CD4-positive, alpha-beta memory T cell (primary cell): ENCODE data around the gene WBP2. TPM values are rescaled to one million over a fixed set of nuclear protein-coding genes. Genes with fewer than 3 reads are reported as not detected.
A peak's percentile ranks its signal among the peaks of the same experiment; 100 is the strongest.

Source experiments
- CTCF ChIA-PET: fragments of 350-600 bp; sonication (Branson Sonifier 250); formaldehyde crosslinking; loops from one replicate; lab custom pipeline; 2021; ENCODE audit warnings: inconsistent platforms; ENCODE audit not compliant: partially characterized antibody; lab: Charles Lee
- POLR2A ChIA-PET: fragments of 350-600 bp; sonication (Branson Sonifier 250); formaldehyde crosslinking; loops from one replicate; lab custom pipeline; 2021; ENCODE audit not compliant: partially characterized antibody; lab: Charles Lee
- DNase-seq, 5 donors: peaks; one replicate each; pipeline versions ENCODE4 v3.0.0 to v3.0.0-alpha.2; 2020 to 2022; ENCODE audit warnings: mixed read lengths in 1 of 5
- H3K27ac ChIP-seq: one replicate; pipeline ENCODE4 v1.7.0; 2013; ENCODE audit warnings: low read depth, low read length
- H3K27me3 ChIP-seq: 2 replicates; pipeline ENCODE4 v1.7.0; 2013; ENCODE audit warnings: mild to moderate bottlenecking, low read length, moderate library complexity; ENCODE audit not compliant: insufficient read depth
- H3K36me3 ChIP-seq: 2 replicates; pipeline ENCODE4 v1.7.0; 2013; ENCODE audit warnings: mild to moderate bottlenecking, low read length, moderate library complexity; ENCODE audit not compliant: insufficient read depth
- H3K4me1 ChIP-seq: 2 replicates; pipeline ENCODE4 v1.7.0; 2013; ENCODE audit warnings: mild to moderate bottlenecking, low read length, moderate library complexity; ENCODE audit not compliant: insufficient read depth
- H3K4me3 ChIP-seq, 2 donors: one replicate each; pipeline ENCODE4 v1.7.0; 2013; ENCODE audit warnings: low read length in 2 of 2, mild to moderate bottlenecking in 1 of 2
- H3K9me3 ChIP-seq, 2 donors: one replicate each; pipeline ENCODE4 v1.7.0; 2013; ENCODE audit warnings: low read length in 2 of 2, control low read depth in 1 of 2; ENCODE audit not compliant: control insufficient read depth in 1 of 2
- H3K27ac Mint-ChIP-seq, 7 donors: one replicate each; pipeline ENCODE4 v1.8.0; 2020 to 2021; ENCODE audit warnings: mixed read lengths in 7 of 7, mild to moderate bottlenecking in 6 of 7, inconsistent platforms in 3 of 7, moderate library complexity in 3 of 7
- H3K27me3 Mint-ChIP-seq, 2 donors: one replicate each; pipeline ENCODE4 v1.8.0; 2020 to 2021; ENCODE audit warnings: mixed read lengths in 2 of 2
- H3K36me3 Mint-ChIP-seq, 2 donors: one replicate each; pipeline ENCODE4 v1.8.0; 2020 to 2021; ENCODE audit warnings: mixed read lengths in 2 of 2, inconsistent platforms in 1 of 2, mild to moderate bottlenecking in 1 of 2
- H3K4me1 Mint-ChIP-seq, 4 donors: one replicate each; pipeline ENCODE4 v1.8.0; 2020 to 2021; ENCODE audit warnings: mixed read lengths in 4 of 4, mild to moderate bottlenecking in 1 of 4
- H3K4me3 Mint-ChIP-seq, 8 donors: one replicate each; pipeline ENCODE4 v1.8.0; 2020 to 2021; ENCODE audit warnings: mixed read lengths in 8 of 8, mild to moderate bottlenecking in 7 of 8, moderate library complexity in 6 of 8, inconsistent platforms in 3 of 8
- H3K9me3 Mint-ChIP-seq, 8 donors: one replicate each; pipeline ENCODE4 v1.8.0; 2020 to 2021; ENCODE audit warnings: mixed read lengths in 8 of 8, mild to moderate bottlenecking in 5 of 8, inconsistent platforms in 3 of 8, moderate library complexity in 1 of 8
- intact Hi-C: fragments of 100-400 bp; cut with micrococcal nuclease; formaldehyde crosslinking; loops from one replicate; pipeline ENCODE4 v1.15.1; 2023
- polyA plus RNA-seq, 2 donors: library from polyadenylated mRNA; unstranded; fragments of 300-500 nt; fragmentation: Illumina TruSeq; gene quantifications; one replicate each; pipeline ENCODE4 v1.2.3, GENCODE V29; 2021
- total RNA-seq, 2 experiments: library from RNA; stranded (reverse); gene quantifications; one replicate each; pipeline ENCODE4 v1.2.3, GENCODE V29; 2021

WBP2 gene
- total and polyA plus RNA-seq, 4 experiments from 2014 or later = 80.3 to 160 (median 143) TPM

DNA sequence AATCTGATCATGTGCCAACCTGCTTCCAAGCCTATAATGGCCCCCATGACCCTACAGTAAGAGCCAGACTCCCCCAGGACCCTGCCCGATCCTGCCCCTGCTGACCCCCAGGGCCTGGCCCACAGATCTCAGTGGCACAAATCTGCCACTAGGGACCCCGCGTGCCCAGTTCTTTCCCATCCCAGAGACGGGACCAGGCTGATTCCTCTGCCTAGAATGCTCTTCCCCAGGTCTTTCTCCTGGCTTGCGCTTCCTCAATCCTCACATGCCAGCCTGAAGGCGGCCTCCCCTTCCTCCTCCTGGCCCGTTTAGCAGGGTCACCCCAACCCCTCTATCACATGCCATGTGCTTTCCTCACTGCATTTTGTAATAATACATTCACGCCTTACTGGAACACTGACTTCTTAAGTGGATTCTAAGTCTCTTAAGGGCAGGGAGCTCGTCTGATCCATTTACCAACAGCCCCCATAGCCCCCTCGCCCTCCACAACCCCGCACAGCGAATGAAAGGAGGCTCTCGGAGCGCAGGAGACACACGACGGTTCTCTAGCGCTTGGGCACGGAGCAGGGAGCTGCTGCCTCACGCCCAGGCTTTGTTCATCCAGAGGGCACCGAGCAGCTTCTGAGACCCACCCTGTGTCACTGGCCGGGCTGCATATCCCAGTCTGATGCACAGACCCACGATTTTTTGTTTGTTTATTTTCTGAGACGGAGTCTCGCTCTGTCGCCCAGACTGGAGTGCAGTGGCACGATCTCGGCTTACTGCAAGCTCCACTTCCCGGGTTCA, 40.4 kb upstream of the WBP2 start:
- CTCF ChIA-PET = interaction anchor here (0.5 to 7.1 kb wide), 21 partner anchors 9 to 142 kb away, joined by 3 to 96 read pairs (median 7); partner anchors contain the start of genes GALK1, MRPL38, TRIM47 and UNC13D
- Mint-ChIP-seq H3K27ac (peak overlapping the region; percentile 80 to 97 (median 89)), H3K27me3 (no peaks in the 10 kb centered on the region), H3K36me3 (peaks cover 4 to 27% of the 10 kb centered on the region in 2 donors), H3K9me3 (no peaks in the 10 kb centered on the region), H3K4me3 (peak overlapping the region; percentile 82 to 90 (median 86)), H3K4me1 (peaks cover 22 to 28% (median 25%) of the 10 kb centered on the region in 4 donors)
- Histone ChIP-seq H3K4me1 (peaks cover 28% of the 10 kb centered on the region), H3K27ac (peak overlapping the region; percentile 55), H3K4me3 (peak overlapping the region; percentile 61 to 64), H3K36me3 (peaks cover 18% of the 10 kb centered on the region), H3K9me3 (no peaks in the 10 kb centered on the region), H3K27me3 (no peaks in the 10 kb centered on the region)
- POLR2A ChIA-PET = interaction anchor here (0.6 to 18.1 kb wide), 26 partner anchors 10 to 229 kb away, joined by 3 to 337 read pairs (median 6); partner anchors contain the start of genes ACOX1, CDK3, FBF1 and GALK1
- DNase-seq = no peak
- intact Hi-C loops = loop anchor here (1.0 to 2.0 kb wide), 5 partner anchors 9 to 117 kb away; partner anchors contain the start of genes FBF1, MRPL38 and WBP2

DNA sequence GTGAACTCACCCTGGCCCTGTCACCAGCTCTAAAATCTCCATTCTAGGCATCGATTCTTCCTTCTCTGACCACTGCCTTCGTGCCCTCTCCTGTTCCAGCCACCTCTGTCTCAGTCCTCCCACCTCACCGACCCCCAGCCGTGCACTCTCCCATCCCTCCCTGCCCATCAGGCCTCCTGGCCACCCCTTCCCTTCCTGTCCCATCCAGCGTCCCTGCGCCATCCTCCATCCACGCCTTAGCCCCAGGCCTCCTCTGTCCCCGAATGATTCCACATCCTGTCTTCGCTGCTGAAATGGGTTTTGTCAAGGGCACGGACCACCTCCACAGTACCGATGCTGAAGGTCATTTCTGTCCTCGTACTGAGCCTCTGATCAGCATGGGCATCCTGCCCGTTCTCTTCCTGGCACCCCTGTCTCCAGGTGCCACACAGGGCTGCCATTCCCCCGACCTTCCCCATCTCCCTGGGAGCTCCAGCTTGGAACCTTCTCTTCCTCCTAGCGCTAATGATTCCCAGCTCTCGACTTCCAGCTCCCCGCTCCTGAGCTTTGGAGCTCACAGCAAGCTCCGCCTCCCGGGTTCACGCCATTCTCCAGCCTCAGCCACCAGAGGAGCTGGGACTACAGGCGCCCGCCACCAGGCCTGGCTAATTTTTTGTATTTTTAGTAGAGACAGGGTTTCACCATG, 39.1 kb upstream of the WBP2 start:
- POLR2A ChIA-PET = interaction anchor here (0.6 to 18.1 kb wide), 6 partner anchors 17 to 671 kb away, joined by 3 to 337 read pairs (median 52); partner anchors contain the start of genes TRIM47 and WBP2
- intact Hi-C loops = no loop called here
- no peak overlapping the region for H3K27ac ChIP-seq
- H3K36me3 ChIP-seq = peaks cover 10% of the 10 kb centered on the region
- peaks cover 22 to 28% (median 25%) of the 10 kb centered on the region in 4 donors for H3K4me1 Mint-ChIP-seq
- no peaks in the 10 kb centered on the region for H3K9me3 ChIP-seq
- H3K27me3 ChIP-seq = no peaks in the 10 kb centered on the region
- DNase-seq = no peak
- CTCF ChIA-PET = interaction anchor here (1.5 to 7.1 kb wide), 4 partner anchors 11 to 45 kb away, joined by 5 to 96 read pairs (median 13); partner anchors contain the start of genes MRPL38 and TRIM47
- no peaks in the 10 kb centered on the region for H3K27me3 Mint-ChIP-seq
- peaks cover 8 to 28% of the 10 kb centered on the region in 2 donors for H3K36me3 Mint-ChIP-seq
- H3K4me1 ChIP-seq = peaks cover 28% of the 10 kb centered on the region
- peak overlapping the region in 3 of 8 donors; percentile 46 to 60 (median 50) for H3K4me3 Mint-ChIP-seq
- H3K9me3 Mint-ChIP-seq = no peaks in the 10 kb centered on the region
- no peak overlapping the region for H3K4me3 ChIP-seq
- H3K27ac Mint-ChIP-seq = peak overlapping the region in 5 of 7 donors; percentile 29 to 94 (median 83)

DNA sequence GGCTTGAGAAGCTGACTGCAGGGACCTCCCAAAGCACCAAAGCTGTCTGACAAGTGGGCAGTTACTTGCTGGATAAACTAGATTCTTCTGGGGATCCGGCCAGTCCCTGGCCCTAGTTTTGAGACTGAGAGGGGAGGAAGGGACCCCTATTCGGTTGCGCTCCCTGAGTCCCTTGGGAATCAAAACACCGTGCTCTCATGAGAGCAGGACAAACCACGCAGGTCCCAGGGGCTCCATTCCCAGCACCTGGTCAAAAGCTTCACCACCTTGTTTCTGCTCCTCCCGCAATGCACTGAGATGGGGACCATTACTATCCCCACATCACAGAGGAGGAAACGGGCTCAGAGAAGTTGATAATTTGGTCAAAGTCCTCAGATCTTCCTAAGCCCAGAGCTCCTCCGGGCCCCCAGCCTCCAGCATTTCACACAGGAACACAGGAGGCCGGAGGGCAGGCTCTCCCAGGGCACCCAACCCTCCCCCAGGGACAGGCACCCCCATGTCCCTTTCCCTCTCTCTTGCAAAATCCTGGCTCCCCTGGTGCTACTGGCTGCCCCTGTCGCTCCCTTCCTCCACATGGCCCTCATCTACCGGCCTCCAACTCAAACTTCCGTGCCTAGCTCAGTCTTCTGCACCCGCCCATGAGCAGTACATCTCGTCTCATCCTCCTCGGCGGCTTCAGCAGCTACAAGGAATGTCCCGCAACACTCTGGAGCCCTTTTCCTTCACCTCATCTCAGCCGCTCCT, 38.3 kb upstream of the WBP2 start:
- H3K27ac ChIP-seq = no peak overlapping the region
- ChIA-PET POLR2A (interaction anchor here (0.6 to 18.1 kb wide), 5 partner anchors 16 to 670 kb away, joined by 3 to 337 read pairs (median 5); partner anchors contain the start of genes TRIM47 and WBP2), CTCF (interaction anchor here (1.5 to 7.1 kb wide), 3 partner anchors 16 to 44 kb away, joined by 5 to 96 read pairs (median 8); partner anchors contain the start of gene TRIM47)
- H3K4me3 ChIP-seq = no peak overlapping the region
- H3K4me1 ChIP-seq = peaks cover 28% of the 10 kb centered on the region
- no peak for DNase-seq
- intact Hi-C loops = no loop called here
- Mint-ChIP-seq H3K27ac (peak overlapping the region in 6 of 7 donors; percentile 21 to 94 (median 54)), H3K36me3 (peaks cover 5 to 21% of the 10 kb centered on the region in 2 donors), H3K4me1 (peaks cover 22 to 28% (median 25%) of the 10 kb centered on the region in 4 donors), H3K4me3 (peak overlapping the region in 2 of 8 donors; percentile 50 to 60), H3K9me3 (no peaks in the 10 kb centered on the region), H3K27me3 (no peaks in the 10 kb centered on the region)
- H3K27me3 ChIP-seq = no peaks in the 10 kb centered on the region
- H3K9me3 ChIP-seq = no peaks in the 10 kb centered on the region
- H3K36me3 ChIP-seq = peaks cover 9% of the 10 kb centered on the region

DNA sequence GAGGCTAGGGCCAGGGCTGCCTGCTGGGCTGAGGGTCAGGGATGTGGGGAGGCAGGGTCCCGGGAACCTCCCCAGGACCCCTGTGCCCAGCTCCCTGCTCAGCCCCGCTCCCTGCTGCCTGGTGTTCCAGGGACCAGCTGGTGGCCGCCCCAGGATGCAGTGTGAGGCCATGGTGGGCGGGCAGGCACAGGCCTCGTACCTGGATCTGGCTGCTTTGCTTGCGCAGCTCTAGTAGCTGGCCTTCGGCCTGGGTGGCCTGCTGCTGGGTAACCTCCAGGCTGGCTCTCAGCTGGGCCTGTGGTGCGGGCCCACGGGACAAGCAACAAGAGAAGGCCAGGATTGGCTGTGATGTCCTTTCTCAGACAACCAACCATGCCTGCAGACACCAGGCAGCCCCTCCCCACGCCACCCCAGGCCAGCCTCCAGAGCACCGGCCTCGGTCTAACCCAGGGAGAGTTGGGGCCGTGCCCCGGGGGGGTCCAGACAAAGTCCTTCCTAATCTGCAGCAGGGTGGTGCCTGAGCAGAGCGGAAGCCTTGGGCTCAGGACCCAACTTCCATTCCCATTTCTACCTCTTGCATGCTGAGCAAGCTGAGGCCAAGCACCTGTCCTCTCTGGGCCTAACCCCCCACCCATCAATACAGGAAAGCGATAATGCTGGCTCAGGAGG, 37.6 kb upstream of the WBP2 start:
- H3K27me3 Mint-ChIP-seq = no peaks in the 10 kb centered on the region
- ChIA-PET POLR2A (interaction anchor here (1.1 to 18.1 kb wide), 3 partner anchors 15 to 116 kb away, joined by 5 to 337 read pairs (median 123); partner anchors contain the start of genes TRIM47 and WBP2), CTCF (interaction anchor here (1.5 to 7.1 kb wide), 2 partner anchors 15 to 32 kb away, joined by 8 to 96 read pairs; partner anchors contain the start of gene TRIM47)
- H3K36me3 ChIP-seq = peaks cover 9% of the 10 kb centered on the region
- no peaks in the 10 kb centered on the region for H3K27me3 ChIP-seq
- H3K4me1 Mint-ChIP-seq = peaks cover 21 to 27% (median 24%) of the 10 kb centered on the region in 4 donors
- peaks cover 5 to 18% of the 10 kb centered on the region in 2 donors for H3K36me3 Mint-ChIP-seq
- no peak for DNase-seq
- intact Hi-C loops = no loop called here
- H3K27ac ChIP-seq = no peak overlapping the region
- peak overlapping the region in 1 of 8 donors; percentile 30 for H3K4me3 Mint-ChIP-seq
- H3K4me3 ChIP-seq = no peak overlapping the region
- H3K4me1 ChIP-seq = peaks cover 28% of the 10 kb centered on the region
- H3K9me3 Mint-ChIP-seq = no peaks in the 10 kb centered on the region
- H3K27ac Mint-ChIP-seq = no peak overlapping the region
- H3K9me3 ChIP-seq = no peaks in the 10 kb centered on the region

DNA sequence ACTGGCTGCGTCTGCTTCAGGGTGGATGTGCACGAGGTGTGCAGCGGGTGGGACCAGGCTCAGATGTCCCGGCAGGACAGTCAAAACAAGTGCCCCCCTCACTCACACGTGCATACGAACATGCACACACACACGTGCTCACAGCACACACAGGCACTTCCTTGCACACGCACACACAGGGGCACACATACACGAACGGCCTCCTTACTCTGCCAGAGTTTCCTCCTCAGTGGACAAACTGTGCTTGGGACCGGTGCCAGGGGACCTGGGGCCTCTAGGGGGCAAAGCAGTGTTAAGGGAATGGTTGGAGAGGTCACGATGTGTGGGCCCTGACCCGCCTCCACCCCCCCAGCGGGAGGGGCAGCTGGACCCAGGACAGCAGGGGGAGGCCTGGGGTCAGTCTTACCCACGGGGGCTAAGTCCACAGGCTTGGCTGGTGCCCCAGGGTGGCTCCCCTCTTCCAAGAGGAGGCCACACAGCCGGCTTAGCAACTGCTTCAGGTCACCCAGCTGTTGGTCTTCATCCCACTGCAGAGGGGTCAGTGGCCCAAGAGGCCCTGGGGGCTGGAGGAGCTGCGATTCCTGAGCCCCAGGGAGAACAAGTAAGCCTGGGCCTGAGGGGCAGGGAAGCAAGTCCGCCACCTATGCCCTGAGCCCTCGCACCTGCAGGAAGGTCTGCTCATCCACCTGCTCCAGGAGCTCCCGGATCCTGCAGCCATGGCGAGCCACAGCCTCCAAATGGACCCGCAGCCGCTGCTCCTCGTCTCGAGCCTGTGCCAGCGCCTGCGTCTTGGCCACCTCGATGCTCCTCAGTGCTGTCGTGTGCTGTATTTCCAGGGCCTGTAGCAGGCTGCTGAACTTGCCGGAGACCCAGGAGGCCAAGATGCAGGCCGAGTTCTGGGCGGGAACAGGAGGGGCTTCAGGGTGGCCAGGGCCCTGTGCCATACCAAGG, 36.7 kb upstream of the WBP2 start:
- H3K27ac Mint-ChIP-seq = peak overlapping the region in 2 of 7 donors; percentile 43 to 68
- H3K4me3 ChIP-seq = no peak overlapping the region
- H3K36me3 ChIP-seq = peaks cover 9% of the 10 kb centered on the region
- no peak for DNase-seq
- H3K4me3 Mint-ChIP-seq = no peak overlapping the region
- POLR2A ChIA-PET = interaction anchor here (0.7 to 18.1 kb wide), 4 partner anchors 15 to 56 kb away, joined by 3 to 337 read pairs (median 64); partner anchors contain the start of genes TRIM47 and WBP2
- peaks cover 17 to 22% (median 20%) of the 10 kb centered on the region in 4 donors for H3K4me1 Mint-ChIP-seq
- no peaks in the 10 kb centered on the region for H3K27me3 Mint-ChIP-seq
- H3K9me3 ChIP-seq = no peaks in the 10 kb centered on the region
- no peaks in the 10 kb centered on the region for H3K27me3 ChIP-seq
- CTCF ChIA-PET = interaction anchor here (1.5 to 7.1 kb wide), 2 partner anchors 8 to 14 kb away, joined by 4 to 96 read pairs; partner anchors contain the start of gene TRIM47
- H3K27ac ChIP-seq = no peak overlapping the region
- intact Hi-C loops = no loop called here
- H3K36me3 Mint-ChIP-seq = peaks cover 5 to 16% of the 10 kb centered on the region in 2 donors
- peaks cover 20% of the 10 kb centered on the region for H3K4me1 ChIP-seq
- no peaks in the 10 kb centered on the region for H3K9me3 Mint-ChIP-seq
